HEK293 (cell line): Measurements from ENCODE around the gene CLIP1.

Experiments used
- GFI1B ChIP-seq: fragments of 450-650 bp; formaldehyde crosslinking; IDR thresholded peaks from 2 replicates; pipeline ENCODE4 v1.5.1; 2016; ENCODE audit warnings: missing biosample characterization, missing genetic modification characterization
- GLI2 ChIP-seq: fragments of 450-650 bp; formaldehyde crosslinking; IDR thresholded peaks from 2 replicates; pipeline ENCODE4; 2017; ENCODE audit warnings: missing biosample characterization, missing genetic modification characterization, low read depth, borderline replicate concordance
- KLF1 ChIP-seq: fragments of 450-650 bp; formaldehyde crosslinking; IDR thresholded peaks from 2 replicates; pipeline ENCODE4 v1.5.1; 2016; ENCODE audit warnings: missing biosample characterization, missing genetic modification characterization
- KLF16 ChIP-seq: fragments of 450-650 bp; formaldehyde crosslinking; IDR thresholded peaks from 2 replicates; pipeline ENCODE4 v1.5.1; 2017; ENCODE audit warnings: missing biosample characterization, missing genetic modification characterization
- PRDM4 ChIP-seq: fragments of 450-650 bp; formaldehyde crosslinking; IDR thresholded peaks from 2 replicates; pipeline ENCODE4 v1.5.1; 2017; ENCODE audit warnings: missing biosample characterization, missing genetic modification characterization
- TSHZ1 ChIP-seq: fragments of 450-650 bp; formaldehyde crosslinking; IDR thresholded peaks from 2 replicates; pipeline ENCODE4 v1.5.1; 2016; ENCODE audit warnings: missing biosample characterization, missing genetic modification characterization, borderline replicate concordance
- ZBTB1 ChIP-seq: fragments of 450-650 bp; formaldehyde crosslinking; IDR thresholded peaks from 2 replicates; pipeline ENCODE4 v1.5.1; 2016; ENCODE audit warnings: missing biosample characterization, missing genetic modification characterization
- ZBTB17 ChIP-seq: fragments of 450-650 bp; formaldehyde crosslinking; IDR thresholded peaks from 2 replicates; pipeline ENCODE4 v1.5.1; 2016; ENCODE audit warnings: missing biosample characterization, missing genetic modification characterization
- ZBTB44 ChIP-seq: fragments of 450-650 bp; IDR thresholded peaks from 2 replicates; pipeline ENCODE4 v1.5.1; 2018; ENCODE audit warnings: missing biosample characterization, mild to moderate bottlenecking, missing genetic modification characterization
- ZBTB8A ChIP-seq: fragments of 450-650 bp; formaldehyde crosslinking; IDR thresholded peaks from 2 replicates; pipeline ENCODE4 v1.5.1; 2016; ENCODE audit warnings: missing biosample characterization, missing genetic modification characterization
- ZFP3 ChIP-seq: fragments of 450-650 bp; formaldehyde crosslinking; IDR thresholded peaks from 2 replicates; pipeline ENCODE4 v1.5.1; 2016; ENCODE audit warnings: low read depth, missing biosample characterization, missing genetic modification characterization
- ZNF140 ChIP-seq: fragments of 450-650 bp; formaldehyde crosslinking; IDR thresholded peaks from 2 replicates; pipeline ENCODE4 v1.5.1; 2016; ENCODE audit warnings: missing biosample characterization, missing genetic modification characterization
- ZNF146 ChIP-seq: fragments of 450-650 bp; formaldehyde crosslinking; IDR thresholded peaks from 2 replicates; pipeline ENCODE4 v1.5.1; 2016; ENCODE audit warnings: missing biosample characterization, missing genetic modification characterization
- ZNF18 ChIP-seq: fragments of 450-650 bp; formaldehyde crosslinking; IDR thresholded peaks from 2 replicates; pipeline ENCODE4 v1.5.1; 2016; ENCODE audit warnings: missing biosample characterization, missing genetic modification characterization
- ZNF311 ChIP-seq: fragments of 450-650 bp; formaldehyde crosslinking; IDR thresholded peaks from 2 replicates; pipeline ENCODE4 v1.5.1; 2017; ENCODE audit warnings: missing biosample characterization, missing genetic modification characterization, borderline replicate concordance
- ZNF449 ChIP-seq: fragments of 450-650 bp; formaldehyde crosslinking; IDR thresholded peaks from 2 replicates; pipeline ENCODE4 v1.5.1; 2017; ENCODE audit warnings: missing biosample characterization, mild to moderate bottlenecking, missing genetic modification characterization, moderate library complexity
- ZNF501 ChIP-seq: fragments of 450-650 bp; formaldehyde crosslinking; IDR thresholded peaks from 2 replicates; pipeline ENCODE4 v1.5.1; 2016; ENCODE audit warnings: missing biosample characterization, missing genetic modification characterization
- ZNF555 ChIP-seq: fragments of 450-650 bp; formaldehyde crosslinking; conservative IDR thresholded peaks from 2 replicates; pipeline ENCODE4 v1.5.1; 2017; ENCODE audit warnings: missing biosample characterization, mild to moderate bottlenecking, missing genetic modification characterization, inconsistent platforms
- ZNF596 ChIP-seq: fragments of 450-650 bp; IDR thresholded peaks from 2 replicates; pipeline ENCODE4 v1.5.0; 2018; ENCODE audit warnings: missing biosample characterization, mild to moderate bottlenecking, missing genetic modification characterization, moderate library complexity
- ZNF600 ChIP-seq: fragments of 450-650 bp; formaldehyde crosslinking; IDR thresholded peaks from 2 replicates; pipeline ENCODE4 v1.5.1; 2016; ENCODE audit warnings: missing biosample characterization, missing genetic modification characterization
- ZNF610 ChIP-seq: fragments of 450-650 bp; formaldehyde crosslinking; IDR thresholded peaks from 2 replicates; pipeline ENCODE4 v1.5.1; 2016; ENCODE audit warnings: missing biosample characterization, missing genetic modification characterization, borderline replicate concordance
- ZNF639 ChIP-seq: fragments of 450-650 bp; formaldehyde crosslinking; IDR thresholded peaks from 2 replicates; pipeline ENCODE4 v1.5.1; 2016; ENCODE audit warnings: missing biosample characterization, missing genetic modification characterization
- ZNF645 ChIP-seq: fragments of 450-650 bp; formaldehyde crosslinking; IDR thresholded peaks from 2 replicates; pipeline ENCODE4; 2016; ENCODE audit warnings: missing biosample characterization, missing genetic modification characterization
- ZSCAN4 ChIP-seq: fragments of 450-650 bp; formaldehyde crosslinking; IDR thresholded peaks from 2 replicates; pipeline ENCODE4 v1.5.1; 2017; ENCODE audit warnings: missing biosample characterization, missing genetic modification characterization

The CLIP1 gene

GRCh38 chr12:122368361-122369073 is 54.0 kb downstream of the CLIP1 start (continued):
- TF ChIP-seq ZNF555 (no peak), ZBTB1 (tag by site-specific recombination) (no peak), ZNF645 (tag by site-specific recombination) (no peak), ZNF449 (tag by site-specific recombination) (no peak; the same call in 1 of the 2 replicates), GLI2 (tag by site-specific recombination) (peak; percentile 89), ZNF639 (peak; percentile 88; the same call in 1 of the 2 replicates), ZNF311 (tag by site-specific recombination) (no peak), ZSCAN4 (tag by site-specific recombination) (no peak), ZBTB44 (tag by site-specific recombination) (peak; percentile 85), ZBTB8A (peak; percentile 43; the same call in 1 of the 2 replicates), ZNF600 (tag by site-specific recombination) (peak; percentile 89), ZNF146 (tag by site-specific recombination) (0 out of 2 replicates have a peak, but pooled peaks have one; percentile 33), GFI1B (tag by site-specific recombination) (peak; percentile 95), TSHZ1 (peak; percentile 93), ZNF18 (tag by site-specific recombination) (peak; percentile 96), ZNF596 (peak; percentile 78), KLF1 (tag by site-specific recombination) (peak; percentile 62), ZNF140 (tag by site-specific recombination) (no peak), ZNF610 (peak; percentile 85; the same call in 1 of the 2 replicates), ZFP3 (tag by site-specific recombination) (no peak), ZNF501 (no peak; the same call in 1 of the 2 replicates), PRDM4 (tag by site-specific recombination) (peak; percentile 89), ZBTB17 (tag by site-specific recombination) (peak; percentile 98), KLF16 (tag by site-specific recombination) (peak; percentile 27)
